WTC11 (cell line): Measurements from ENCODE around the gene TXNRD2. TPM values are rescaled to one million over a fixed set of nuclear protein-coding genes. Genes with fewer than 3 reads are reported as not detected.

Experiments
- ATAC-seq: fragments of 200-7000 bp; cut with Tn5 transposase; 2 replicates; pipeline ENCODE4 v1.10.0; 2021; ENCODE audit warnings: mild to moderate bottlenecking, moderate library complexity
- CTCF ChIA-PET: fragments of 300-600 bp; sonication (Branson Sonifier 250); formaldehyde crosslinking; loops from one replicate; lab custom pipeline; 2021; ENCODE audit warnings: antibody characterized with exemption; lab: Charles Lee
- POLR2A ChIA-PET: fragments of 350-600 bp; sonication (Branson Sonifier 250); formaldehyde crosslinking; loops from one replicate; lab custom pipeline; 2021; ENCODE audit warnings: antibody characterized with exemption; lab: Charles Lee
- DNase-seq: peaks from one replicate; pipeline ENCODE4 v3.0.0; 2021; ENCODE audit warnings: low spot score
- H3K27ac Mint-ChIP-seq: 2 replicates; pipeline ENCODE4 v1.8.0; 2021; ENCODE audit warnings: mixed read lengths
- H3K27me3 Mint-ChIP-seq: 2 replicates; pipeline ENCODE4 v1.8.0; 2021; ENCODE audit warnings: low read depth, mild to moderate bottlenecking, moderate library complexity, mixed read lengths
- H3K36me3 Mint-ChIP-seq: 2 replicates; pipeline ENCODE4 v1.8.0; 2021; ENCODE audit warnings: mixed read lengths
- H3K4me1 Mint-ChIP-seq: 2 replicates; pipeline ENCODE4 v1.8.0; 2022; ENCODE audit warnings: mixed read lengths
- H3K4me3 Mint-ChIP-seq: 2 replicates; pipeline ENCODE4 v1.8.0; 2021; ENCODE audit warnings: mild to moderate bottlenecking, moderate library complexity, mixed read lengths
- H3K9me3 Mint-ChIP-seq: 2 replicates; pipeline ENCODE4 v1.8.0; 2021; ENCODE audit warnings: mixed read lengths
- CBFB ChIP-seq: sonication (generic); formaldehyde crosslinking; IDR thresholded peaks from 2 replicates; pipeline ENCODE4 v1.8.1; 2022; ENCODE audit warnings: mild to moderate bottlenecking, low read depth, missing genetic modification reagents
- CREM ChIP-seq: sonication (generic); formaldehyde crosslinking; IDR thresholded peaks from 2 replicates; pipeline ENCODE4 v1.8.1; 2022; ENCODE audit warnings: mild to moderate bottlenecking, missing genetic modification reagents, moderate library complexity
- CTCF ChIP-seq: fragments of 200-600 bp; IDR thresholded peaks from 2 replicates; pipeline ENCODE4 v1.8.0; 2022; ENCODE audit warnings: antibody characterized with exemption
- E2F5 ChIP-seq: sonication (generic); formaldehyde crosslinking; IDR thresholded peaks from 2 replicates; pipeline ENCODE4 v1.8.1; 2022; ENCODE audit warnings: mild to moderate bottlenecking, moderate library complexity, missing genetic modification reagents
- HMGA2 ChIP-seq: fragments of 250-450 bp; sonication (Bioruptor Pico); IDR thresholded peaks from 2 replicates; pipeline ENCODE4 v1.4.0; 2021; ENCODE audit warnings: mild to moderate bottlenecking, moderate library complexity
- IRF1 ChIP-seq: sonication (generic); formaldehyde crosslinking; IDR thresholded peaks from 2 replicates; pipeline ENCODE4 v1.8.0; 2023; ENCODE audit warnings: missing genetic modification reagents
- KAT7 ChIP-seq: sonication (generic); formaldehyde crosslinking; IDR thresholded peaks from 2 replicates; pipeline ENCODE4 v1.8.1; 2023; ENCODE audit warnings: missing genetic modification reagents, mild to moderate bottlenecking, borderline replicate concordance
- NFATC4 ChIP-seq: fragments of 250-450 bp; sonication (Bioruptor Pico); IDR thresholded peaks from 2 replicates; pipeline ENCODE4 v1.9.0; 2021; ENCODE audit warnings: mild to moderate bottlenecking
- NFYB ChIP-seq: sonication (generic); formaldehyde crosslinking; conservative IDR thresholded peaks from 2 replicates; pipeline ENCODE4 v1.8.0; 2022; ENCODE audit warnings: low read depth, missing genetic modification reagents
- PRDM15 ChIP-seq: sonication (generic); formaldehyde crosslinking; IDR thresholded peaks from 2 replicates; pipeline ENCODE4 v1.8.0; 2022; ENCODE audit warnings: missing genetic modification reagents
- TCF7 ChIP-seq: sonication (generic); formaldehyde crosslinking; IDR thresholded peaks from 2 replicates; pipeline ENCODE4 v1.8.0; 2022; ENCODE audit warnings: mild to moderate bottlenecking, low read depth, missing genetic modification reagents, moderate library complexity
- TEAD4 ChIP-seq: sonication (generic); formaldehyde crosslinking; IDR thresholded peaks from 2 replicates; pipeline ENCODE4 v1.8.0; 2022; ENCODE audit warnings: mild to moderate bottlenecking, missing genetic modification reagents
- ZBTB43 ChIP-seq: sonication (generic); formaldehyde crosslinking; IDR thresholded peaks from 2 replicates; pipeline ENCODE4 v1.8.1; 2023; ENCODE audit warnings: mild to moderate bottlenecking, missing genetic modification reagents
- ZNF512 ChIP-seq: sonication (generic); formaldehyde crosslinking; IDR thresholded peaks from 2 replicates; pipeline ENCODE4 v1.8.1; 2022; ENCODE audit warnings: missing genetic modification reagents, borderline replicate concordance
- ZNF671 ChIP-seq: fragments of 250-450 bp; sonication (Bioruptor Pico); IDR thresholded peaks from 2 replicates; pipeline ENCODE4 v1.8.0; 2021; ENCODE audit warnings: mild to moderate bottlenecking
- total RNA-seq: library from RNA; stranded (reverse); gene quantifications from 3 replicates; pipeline ENCODE4 v1.2.3, GENCODE V29; 2021
- TF ChIP-seq, protein P1 (sequence below): fragments of 250-450 bp; sonication (Bioruptor Pico); IDR thresholded peaks from 2 replicates; pipeline ENCODE4 v1.9.0; 2021; ENCODE audit warnings: mild to moderate bottlenecking

The TXNRD2 gene
- total RNA-seq, 1 experiment from 2014 or later = 15.9 TPM

DNA sequence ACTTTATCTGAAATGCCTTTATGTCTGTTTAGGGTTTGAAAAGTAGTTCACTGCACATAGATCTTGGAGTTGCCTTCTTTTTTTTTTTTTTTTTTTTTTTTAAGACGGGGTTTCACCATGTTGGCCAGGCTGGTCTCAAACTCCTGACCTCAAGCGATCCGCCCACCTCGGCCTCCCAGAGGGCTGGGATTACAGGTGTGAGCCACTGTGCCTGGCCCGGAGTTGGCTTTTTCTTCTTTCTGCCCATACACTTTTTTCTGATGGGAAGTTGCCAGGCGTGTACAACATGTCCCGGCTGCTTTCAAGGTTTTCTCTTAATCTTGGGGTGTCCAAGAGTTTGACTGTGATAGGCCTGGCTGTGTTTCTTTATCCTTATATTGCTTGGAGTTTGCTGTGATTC, 74.0 kb downstream of the TXNRD2 start:
- Mint-ChIP-seq H3K36me3 (no peaks in the 10 kb centered on the region), H3K9me3 (no peaks in the 10 kb centered on the region), H3K4me3 (no peak overlapping the region), H3K4me1 (peaks cover 14% of the 10 kb centered on the region), H3K27me3 (no peaks in the 10 kb centered on the region), H3K27ac (no peak overlapping the region)
- ATAC-seq (no peak), DNase-seq (no peak)
- CTCF ChIA-PET = interaction anchor here (1.2 kb wide), 1 partner anchor 12 kb away, joined by 3 read pairs; no protein-coding TSS in a partner anchor
- TF ChIP-seq TCF7 (CRISPR knock-in tag) = no peak
- TF ChIP-seq NFYB = no peak
- no peak for TF ChIP-seq CBFB (CRISPR knock-in tag)
- POLR2A ChIA-PET = no interaction called here

GRCh38 chr22:19866665-19867009, 75.0 kb downstream of the TXNRD2 start:
- H3K4me1 Mint-ChIP-seq = peaks cover 14% of the 10 kb centered on the region
- no peaks in the 10 kb centered on the region for H3K36me3 Mint-ChIP-seq
- DNase-seq (no peak), ATAC-seq (no peak)
- CTCF ChIA-PET = interaction anchor here (1.6 kb wide), 1 partner anchor 136 kb away, joined by 4 read pairs; no protein-coding TSS in a partner anchor
- no peaks in the 10 kb centered on the region for H3K9me3 Mint-ChIP-seq
- no peak for TF ChIP-seq CTCF
- no peak for TF ChIP-seq ZNF671 (CRISPR knock-in tag)
- no peak for TF ChIP-seq PRDM15 (CRISPR knock-in tag)
- POLR2A ChIA-PET = no interaction called here
- H3K27me3 Mint-ChIP-seq = no peaks in the 10 kb centered on the region
- H3K27ac Mint-ChIP-seq = no peak overlapping the region
- no peak overlapping the region for H3K4me3 Mint-ChIP-seq

DNA sequence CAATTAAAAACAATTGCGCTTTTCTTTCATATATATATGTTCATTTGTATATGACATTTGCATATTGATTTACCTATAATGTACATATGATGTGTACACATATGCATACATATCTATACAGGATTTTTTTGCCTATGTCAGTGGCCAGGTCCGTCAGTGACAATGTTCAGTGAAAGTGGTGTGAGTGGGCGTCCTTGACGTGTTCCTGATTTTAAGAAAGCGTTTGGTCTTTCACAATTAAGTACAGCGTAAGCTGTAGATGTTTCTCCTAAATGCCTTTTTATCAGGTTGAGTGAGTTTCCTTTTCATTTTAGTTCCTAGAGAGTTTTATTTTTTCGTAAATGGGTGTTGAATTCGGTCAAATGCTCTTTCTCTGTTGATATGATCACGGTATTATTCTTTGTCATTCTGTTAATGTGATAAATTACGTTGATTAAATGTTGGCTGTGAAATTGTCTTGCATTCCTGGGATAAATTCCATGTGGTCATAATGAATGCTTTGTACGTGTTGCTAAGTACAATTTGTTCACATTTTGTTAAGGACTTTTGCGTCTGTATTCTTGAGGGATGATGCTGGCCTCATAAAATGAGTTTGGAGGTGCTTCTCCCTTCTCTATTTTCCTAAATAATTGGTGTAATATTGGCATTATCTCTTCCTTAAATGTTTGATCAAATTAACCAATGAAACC, 76.3 kb downstream of the TXNRD2 start:
- POLR2A ChIA-PET = interaction anchor here (2.0 kb wide), 1 partner anchor 11 kb away, joined by 4 read pairs; no protein-coding TSS in a partner anchor
- TF ChIP-seq, protein P1, sequence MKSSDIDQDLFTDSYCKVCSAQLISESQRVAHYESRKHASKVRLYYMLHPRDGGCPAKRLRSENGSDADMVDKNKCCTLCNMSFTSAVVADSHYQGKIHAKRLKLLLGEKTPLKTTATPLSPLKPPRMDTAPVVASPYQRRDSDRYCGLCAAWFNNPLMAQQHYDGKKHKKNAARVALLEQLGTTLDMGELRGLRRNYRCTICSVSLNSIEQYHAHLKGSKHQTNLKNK (CRISPR knock-in tag) = no peak
- TF ChIP-seq E2F5 (CRISPR knock-in tag) (no peak), TEAD4 (CRISPR knock-in tag) (no peak), ZNF512 (CRISPR knock-in tag) (no peak), KAT7 (no peak), CBFB (CRISPR knock-in tag) (no peak), NFATC4 (no peak), IRF1 (CRISPR knock-in tag) (no peak), HMGA2 (CRISPR knock-in tag) (no peak), ZBTB43 (CRISPR knock-in tag) (no peak), CREM (no peak), CTCF (no peak)

More for the DNA sequence above, 76.3 kb downstream of the TXNRD2 start:
- Mint-ChIP-seq H3K27ac (no peak overlapping the region), H3K27me3 (no peaks in the 10 kb centered on the region), H3K9me3 (no peaks in the 10 kb centered on the region), H3K4me3 (no peak overlapping the region), H3K36me3 (no peaks in the 10 kb centered on the region), H3K4me1 (peaks cover 14% of the 10 kb centered on the region)
- CTCF ChIA-PET = interaction anchor here (1.6 kb wide), 1 partner anchor 135 kb away, joined by 4 read pairs; no protein-coding TSS in a partner anchor
- DNase-seq (no peak), ATAC-seq (no peak)
